IMR-90 (cell line): ENCODE measurements around the gene EBF4. TPM values are rescaled to one million over a fixed set of nuclear protein-coding genes. Genes with fewer than 3 reads are reported as not detected.

Source experiments
- ATAC-seq: fragments of 200-7000 bp; cut with Tn5 transposase; 2 replicates; pipeline ENCODE4 v1.9.1; 2020; ENCODE audit warnings: low read depth, mild to moderate bottlenecking, moderate library complexity
- BruUV-seq: library from RNA; stranded (reverse); fragments of 400-500 nt; replicated peaks from 2 replicates; lab custom pipeline; 2021; lab: Mats Ljungman, UMichigan
- CTCF ChIA-PET: fragments of 300-600 bp; formaldehyde crosslinking; extraction: SDS; loops from one replicate; lab custom pipeline; 2021; ENCODE audit warnings: antibody characterized with exemption; lab: Yijun Ruan, JAX
- POLR2A ChIA-PET: fragments of 300-600 bp; sonication (Branson Sonifier 250); formaldehyde crosslinking; loops from one replicate; lab custom pipeline; 2022; ENCODE audit warnings: antibody characterized with exemption; ENCODE audit not compliant: unreplicated experiment; lab: Charles Lee
- DNase-seq: peaks from one replicate; pipeline ENCODE4 v3.0.0; 2013
- H2AFZ ChIP-seq: replicated peaks from 2 replicates; pipeline ENCODE3; 2013; ENCODE audit warnings: low read length, mild to moderate bottlenecking; ENCODE audit not compliant: poor library complexity
- H2AK5ac ChIP-seq: 2 replicates; pipeline ENCODE4 v1.6.1; 2013; ENCODE audit warnings: low read depth, low read length, inconsistent platforms
- H2AK9ac ChIP-seq: replicated peaks from 2 replicates; pipeline ENCODE3; 2013; ENCODE audit warnings: mild to moderate bottlenecking, low read depth, low read length, moderate library complexity; ENCODE audit not compliant: poor library complexity
- H2BK120ac ChIP-seq: 2 replicates; pipeline ENCODE4 v1.6.1; 2013; ENCODE audit warnings: low read depth, low read length, inconsistent platforms
- H2BK15ac ChIP-seq: 3 replicates; pipeline ENCODE4 v1.6.1; 2013; ENCODE audit warnings: low read depth, low read length, inconsistent platforms
- H2BK20ac ChIP-seq: 2 replicates; pipeline ENCODE4 v1.6.1; 2013; ENCODE audit warnings: low read depth, mild to moderate bottlenecking, inconsistent platforms, low read length, moderate library complexity
- H2BK5ac ChIP-seq: 2 replicates; pipeline ENCODE4 v1.6.1; 2013; ENCODE audit warnings: mild to moderate bottlenecking, low read depth, low read length, inconsistent platforms; ENCODE audit not compliant: poor library complexity, severe bottlenecking
- H3K14ac ChIP-seq: replicated peaks from 2 replicates; pipeline ENCODE4 v1.6.1; 2013; ENCODE audit warnings: low read depth, low read length, inconsistent platforms
- H3K18ac ChIP-seq: 2 replicates; pipeline ENCODE4 v1.6.1; 2013; ENCODE audit warnings: low read depth, low read length, control low read depth
- H3K23ac ChIP-seq: 2 replicates; pipeline ENCODE4 v1.6.1; 2013; ENCODE audit warnings: low read depth, low read length, inconsistent platforms
- H3K27ac ChIP-seq: 2 replicates; pipeline ENCODE4 v1.5.1; 2013; ENCODE audit warnings: mild to moderate bottlenecking, control low read depth, low read length; ENCODE audit not compliant: insufficient read depth
- H3K27me3 ChIP-seq: 2 replicates; pipeline ENCODE4 v1.6.1; 2013; ENCODE audit warnings: low read length; ENCODE audit not compliant: control insufficient read depth, insufficient read depth
- H3K36me3 ChIP-seq: 2 replicates; pipeline ENCODE4 v1.6.1; 2013; ENCODE audit warnings: low read length, mixed read lengths; ENCODE audit not compliant: control insufficient read depth, insufficient read depth
- H3K4ac ChIP-seq: 2 replicates; pipeline ENCODE4 v1.6.1; 2013; ENCODE audit warnings: low read depth, low read length, inconsistent platforms
- H3K4me1 ChIP-seq: 2 replicates; pipeline ENCODE4 v1.6.1; 2013; ENCODE audit warnings: low read length, mixed read lengths; ENCODE audit not compliant: control insufficient read depth, insufficient read depth
- H3K4me2 ChIP-seq: 2 replicates; pipeline ENCODE4 v1.6.1; 2013; ENCODE audit warnings: low read depth, mild to moderate bottlenecking, control low read depth, low read length, moderate library complexity
- H3K4me3 ChIP-seq: 2 replicates; pipeline ENCODE4 v1.5.1; 2013; ENCODE audit warnings: low read depth, mild to moderate bottlenecking, control low read depth, low read length, moderate library complexity; ENCODE audit not compliant: insufficient read depth
- H3K56ac ChIP-seq: 2 replicates; pipeline ENCODE4 v1.6.1; 2013; ENCODE audit warnings: low read length, inconsistent platforms; ENCODE audit not compliant: insufficient read depth; ENCODE audit errors: extremely low read depth
- H3K79me1 ChIP-seq, 2 experiments: 2 replicates each; pipeline ENCODE4 v1.6.1; 2013; ENCODE audit warnings: low read length in 2 of 2, inconsistent platforms in 1 of 2, low read depth in 1 of 2
- H3K9ac ChIP-seq: 2 replicates; pipeline ENCODE4 v1.6.1; 2013; ENCODE audit warnings: low read depth, low read length, control low read depth
- H3K9me1 ChIP-seq: 2 replicates; pipeline ENCODE4 v1.6.1; 2013; ENCODE audit warnings: low read length, inconsistent platforms; ENCODE audit not compliant: insufficient read depth
- H3K9me3 ChIP-seq: 2 replicates; pipeline ENCODE4 v1.6.1; 2013; ENCODE audit warnings: low read length; ENCODE audit not compliant: control insufficient read depth, insufficient read depth
- H4K20me1 ChIP-seq: 2 replicates; pipeline ENCODE4 v1.6.1; 2013; ENCODE audit warnings: low read length, inconsistent platforms; ENCODE audit not compliant: insufficient read depth
- H4K5ac ChIP-seq: 2 replicates; pipeline ENCODE4 v1.6.1; 2013; ENCODE audit warnings: mild to moderate bottlenecking, low read depth, low read length, control low read depth
- H4K8ac ChIP-seq, 2 experiments: 2 replicates each; pipeline ENCODE4 v1.6.1; 2013; ENCODE audit warnings: low read depth in 2 of 2, low read length in 2 of 2, control low read depth in 1 of 2, inconsistent platforms in 1 of 2
- H4K91ac ChIP-seq: 2 replicates; pipeline ENCODE4 v1.6.1; 2013; ENCODE audit warnings: low read depth, low read length, inconsistent platforms; ENCODE audit not compliant: insufficient read depth
- BHLHE40 ChIP-seq: fragments of 150-350 bp; IDR thresholded peaks from 2 replicates; pipeline ENCODE4 v1.6.1; 2016; ENCODE audit warnings: mild to moderate bottlenecking, low read depth, low read length
- CHD1 ChIP-seq: IDR thresholded peaks from 2 replicates; pipeline ENCODE4 v1.6.1; 2012; ENCODE audit warnings: low read depth, low read length, improper control_type of control experiment
- CTCF ChIP-seq: conservative IDR thresholded peaks from 2 replicates; pipeline ENCODE4 v1.5.1; 2012; ENCODE audit warnings: mild to moderate bottlenecking, low read depth, low read length, improper control_type of control experiment
- ELK1 ChIP-seq: fragments of 150-350 bp; IDR thresholded peaks from 2 replicates; pipeline ENCODE4 v1.6.1; 2016; ENCODE audit warnings: low read depth, mild to moderate bottlenecking, low read length, moderate library complexity, borderline replicate concordance
- FOS ChIP-seq: fragments of 150-350 bp; IDR thresholded peaks from 2 replicates; pipeline ENCODE4 v1.6.1; 2016; ENCODE audit warnings: low read depth, low read length
- MAFK ChIP-seq: IDR thresholded peaks from 2 replicates; pipeline ENCODE4 v1.6.1; 2012; ENCODE audit warnings: low read depth, low read length, improper control_type of control experiment
- MAZ ChIP-seq: IDR thresholded peaks from 2 replicates; pipeline ENCODE4 v1.6.1; 2012; ENCODE audit warnings: low read depth, mild to moderate bottlenecking, low read length, improper control_type of control experiment, moderate library complexity, borderline replicate concordance
- MXI1 ChIP-seq: IDR thresholded peaks from 2 replicates; pipeline ENCODE4 v1.6.1; 2012; ENCODE audit warnings: low read depth, mild to moderate bottlenecking, low read length, moderate library complexity, borderline replicate concordance
- NFE2L2 ChIP-seq: fragments of 150-350 bp; IDR thresholded peaks from 2 replicates; pipeline ENCODE4 v1.6.1; 2016; ENCODE audit warnings: low read depth, mild to moderate bottlenecking, low read length
- POLR2A ChIP-seq: IDR thresholded peaks from 2 replicates; pipeline ENCODE4 v1.6.1; 2012; ENCODE audit warnings: mild to moderate bottlenecking, low read depth, low read length
- RAD21 ChIP-seq: IDR thresholded peaks from 2 replicates; pipeline ENCODE4 v1.6.1; 2012; ENCODE audit warnings: low read length, improper control_type of control experiment
- RCOR1 ChIP-seq: IDR thresholded peaks from 2 replicates; pipeline ENCODE4 v1.6.1; 2012; ENCODE audit warnings: mild to moderate bottlenecking, low read length, improper control_type of control experiment; ENCODE audit not compliant: insufficient replicate concordance
- RFX5 ChIP-seq: IDR thresholded peaks from 2 replicates; pipeline ENCODE4 v1.8.0; 2012; ENCODE audit warnings: low read depth, mild to moderate bottlenecking, low read length, moderate library complexity
- SMC3 ChIP-seq: fragments of 150-350 bp; IDR thresholded peaks from 2 replicates; pipeline ENCODE4 v1.6.1; 2016; ENCODE audit warnings: low read depth, mild to moderate bottlenecking, antibody characterized with exemption, low read length, moderate library complexity
- USF2 ChIP-seq: fragments of 150-350 bp; IDR thresholded peaks from 2 replicates; pipeline ENCODE4 v1.6.1; 2017; ENCODE audit warnings: mild to moderate bottlenecking, antibody characterized with exemption, low read length, low read depth
- WGBS, 2 experiments: methylation state at CpG; one replicate each; pipeline versions ENCODE4 v1.1.5 to v1.1.7; 2013; ENCODE audit warnings: missing lambda C conversion rate in 2 of 2; ENCODE audit not compliant: insufficient read length in 1 of 2; ENCODE audit errors: extremely low coverage in 2 of 2; 5-methylcytosine and 5-hydroxymethylcytosine counted together
- dilution Hi-C: fragments of 300-500 bp; cut with HindIII; formaldehyde crosslinking; loops from one replicate; pipeline ENCODE4 v1.14.3; 2018; ENCODE audit warnings: low sequenced_read_pairs; ENCODE audit not compliant: unreplicated experiment
- in situ Hi-C: fragments of 300-500 bp; cut with MboI; formaldehyde crosslinking; loops from 3 replicates; pipeline ENCODE4 v1.14.3; 2019; ENCODE audit warnings: low sequenced_read_pairs, inconsistent platforms, mixed read lengths
- intact Hi-C: fragments of 100-400 bp; cut with micrococcal nuclease; formaldehyde crosslinking; loops from 2 replicates; pipeline ENCODE4 v1.10.0; 2022
- polyA plus RNA-seq, 3 experiments: library from polyadenylated mRNA; depleted of rRNA; stranded (reverse); fragments of >200 nt; gene quantifications; 2 replicates each; pipeline ENCODE4 v1.2.3, GENCODE V29; 2012; ENCODE audit warnings: low replicate concordance in 1 of 3
- total RNA-seq: library from RNA; depleted of rRNA; stranded (reverse); fragments of >200 nt; gene quantifications from 2 replicates; pipeline ENCODE4 v1.2.3, GENCODE V29; 2012

The EBF4 gene
- total and polyA plus RNA-seq, 2 of the 4 experiments (the other 2 are of a cell fraction), result 0.18 to 1.1 TPM

GRCh38 chr20:2797136-2797983 is 104.8 kb downstream of the EBF4 start:
- Histone ChIP-seq H3K9me1 (no peaks in the 10 kb centered on the region), H2AK9ac (no peak overlapping the region), H3K27me3 (peaks cover 42% of the 10 kb centered on the region), H4K20me1 (no peaks in the 10 kb centered on the region), H4K5ac (no peak overlapping the region), H3K4me1 (no peaks in the 10 kb centered on the region; the same call in 1 of the 2 replicates), H3K27ac (no peak overlapping the region), H3K9ac (no peak overlapping the region), H2BK5ac (no peak overlapping the region), H3K4ac (no peak overlapping the region), H2AFZ (no peak overlapping the region), H3K4me2 (no peak overlapping the region), H3K23ac (no peak overlapping the region), H3K56ac (no peak overlapping the region), H3K18ac (no peak overlapping the region), H3K36me3 (no peaks in the 10 kb centered on the region; the same call in 1 of the 2 replicates), H3K79me1 (no peaks in the 10 kb centered on the region), H4K91ac (no peak overlapping the region), H2BK120ac (no peak overlapping the region), H2BK20ac (no peak overlapping the region), H2AK5ac (no peak overlapping the region), H3K14ac (no peak overlapping the region), H2BK15ac (no peak overlapping the region), H3K4me3 (no peak overlapping the region), H3K9me3 (0 out of 2 replicates have a peak, but pooled peaks cover 6% of the 10 kb centered on the region), H4K8ac (no peak overlapping the region)
- ChIA-PET POLR2A (no interaction called here), CTCF (interaction anchor here (0.6 kb wide), 1 partner anchor 17 kb away, joined by 3 read pairs; no protein-coding TSS in a partner anchor)
- WGBS, 2 experiments, result 95% methylated on average over 8 of the region's 16 CpGs; no CpG with 5 or more reads in 1 of the 2 experiments
- intact Hi-C loops (no loop called here), dilution Hi-C loops (no loop called here), in situ Hi-C loops (no loop called here)
- BruUV-seq, result no TSS peak
- DNase-seq, result no peak
- no peak for ATAC-seq
- TF ChIP-seq RCOR1, result no peak
- no peak for TF ChIP-seq SMC3
- TF ChIP-seq FOS, result no peak
- TF ChIP-seq MAFK, result no peak
- no peak for TF ChIP-seq RFX5
- no peak for TF ChIP-seq MXI1
- TF ChIP-seq POLR2A, result no peak
- TF ChIP-seq BHLHE40, result no peak
- no peak for TF ChIP-seq CTCF
- no peak for TF ChIP-seq CHD1
- no peak for TF ChIP-seq RAD21
- TF ChIP-seq NFE2L2, result no peak
- no peak for TF ChIP-seq USF2
- TF ChIP-seq ELK1, result no peak
- TF ChIP-seq MAZ, result no peak
